ENCODE data around the gene TTLL8.

TTLL8 gene

GRCh38 chr22:50061824-50062355 is 3.8 kb upstream of the TTLL8 start:
- DNase-seq (ENCODE audit: low spot score), result no peak

DNA sequence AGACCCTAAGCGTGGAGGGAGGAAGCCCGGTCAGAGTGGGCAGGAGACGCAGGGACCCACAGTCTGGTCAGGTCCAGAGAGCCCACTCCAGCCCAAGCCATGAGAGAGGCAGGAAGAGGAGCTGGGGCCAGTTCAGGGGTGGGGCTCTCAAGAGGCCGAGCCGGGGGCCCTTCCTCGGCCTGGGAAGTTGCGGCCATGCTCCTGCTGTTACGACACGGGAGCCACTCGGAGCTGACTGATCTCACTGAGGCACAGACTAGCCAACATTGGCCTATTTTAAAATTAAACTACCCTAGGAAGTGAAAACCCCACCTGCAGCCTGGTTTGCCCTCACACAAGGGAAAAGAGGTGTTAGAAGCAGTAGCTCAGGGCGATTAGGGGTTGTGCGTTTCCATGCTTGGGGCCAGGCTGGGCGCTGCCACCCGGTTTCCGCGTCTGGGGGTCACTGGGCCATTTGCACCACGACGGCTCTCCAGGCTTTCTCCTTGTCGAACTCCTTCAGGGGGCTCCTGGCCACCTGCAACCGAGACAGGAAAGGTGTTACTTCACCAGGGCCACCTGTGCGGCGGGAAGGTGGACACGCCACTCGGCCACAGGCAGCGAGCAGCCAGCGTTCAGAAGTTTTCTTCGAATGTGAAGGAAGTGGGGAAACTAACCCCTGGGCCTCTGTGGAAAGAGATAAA is 3.2 kb upstream of the TTLL8 start:
- no peak for DNase-seq (ENCODE audit: low spot score)

DNA sequence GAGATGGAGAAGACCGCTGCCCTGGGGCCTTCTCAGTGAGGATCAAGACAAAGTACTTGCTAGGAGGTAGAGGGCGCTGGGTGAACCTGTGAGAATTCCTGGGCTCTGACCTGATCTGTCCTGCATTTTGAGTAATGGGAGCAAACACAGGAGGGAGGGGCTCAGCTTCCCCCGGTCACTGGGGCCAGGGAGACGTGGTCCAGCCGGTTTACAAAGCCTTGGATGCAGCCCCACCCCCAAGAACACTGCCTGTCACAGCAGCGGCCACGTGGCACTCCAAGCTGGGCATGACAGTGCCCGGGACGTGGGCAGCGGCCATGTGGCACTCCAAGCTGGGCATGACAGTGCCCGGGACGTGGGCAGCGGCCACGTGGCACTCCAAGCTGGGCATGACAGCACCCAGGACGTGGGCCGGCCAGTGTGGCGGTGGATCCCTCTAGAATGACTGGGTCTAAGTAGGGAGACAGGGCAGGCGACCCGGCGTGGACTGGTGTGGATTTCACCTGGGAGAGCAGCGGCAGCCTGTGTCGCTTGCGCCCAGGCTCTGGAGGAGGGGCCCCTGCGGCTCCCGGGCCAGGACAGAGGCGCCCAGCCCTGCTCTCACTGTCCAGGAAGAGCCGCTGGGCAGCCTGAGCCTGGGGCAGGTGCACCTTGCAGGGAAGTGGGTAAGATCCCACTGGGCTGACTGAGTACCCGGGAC is 2.5 kb upstream of the TTLL8 start:
- DNase-seq (ENCODE audit: low spot score), result no peak

- DNase-seq (ENCODE audit: low spot score), result no peak
Measured at GRCh38 chr22:50059881-50060262, 1.8 kb upstream of the TTLL8 start.

- DNase-seq (ENCODE audit: low spot score), result no peak
Measured at GRCh38 chr22:50058906-50059880, 1.1 kb upstream of the TTLL8 start.

DNA sequence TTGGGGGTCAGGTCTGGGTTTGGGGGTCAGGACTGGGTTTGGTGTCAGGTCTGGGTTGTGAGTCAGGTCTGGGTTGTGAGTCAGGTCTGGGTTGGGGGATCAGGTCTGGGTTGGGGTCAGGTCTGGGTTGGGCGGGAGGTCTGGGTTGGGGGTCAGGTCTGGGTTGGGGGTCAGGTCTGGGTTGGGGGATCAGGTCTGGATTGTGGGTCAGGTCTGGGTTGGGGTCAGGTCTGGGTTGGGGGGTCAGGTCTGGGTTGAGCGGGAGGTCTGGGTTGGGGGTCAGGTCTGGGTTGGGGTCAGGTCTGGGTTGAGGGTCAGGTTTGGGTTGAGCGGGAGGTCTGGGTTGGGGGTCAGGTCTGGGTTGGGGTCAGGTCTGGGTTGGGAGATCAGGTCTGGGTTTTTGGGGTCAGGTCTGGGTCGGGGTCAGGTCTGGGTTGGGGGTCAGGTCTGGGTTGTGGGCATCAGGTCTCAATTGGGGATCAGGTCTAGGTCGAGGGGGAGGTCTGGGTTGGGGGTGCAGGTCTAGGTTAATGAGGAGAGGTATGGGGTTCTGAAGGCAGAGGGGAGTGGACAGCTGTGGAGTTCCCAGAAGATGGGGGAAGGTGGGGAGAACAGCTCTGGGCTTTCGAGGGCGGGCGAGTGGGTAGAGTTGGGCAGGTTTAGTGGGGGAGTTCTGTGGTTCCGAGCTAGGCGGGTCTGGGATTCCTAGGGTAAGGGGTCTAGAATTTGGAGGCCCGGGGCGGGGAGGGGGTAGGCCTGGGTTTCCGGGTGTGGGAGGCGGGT is 629 bp downstream of the TTLL8 start:
- no peak for DNase-seq (ENCODE audit: low spot score)

DNA sequence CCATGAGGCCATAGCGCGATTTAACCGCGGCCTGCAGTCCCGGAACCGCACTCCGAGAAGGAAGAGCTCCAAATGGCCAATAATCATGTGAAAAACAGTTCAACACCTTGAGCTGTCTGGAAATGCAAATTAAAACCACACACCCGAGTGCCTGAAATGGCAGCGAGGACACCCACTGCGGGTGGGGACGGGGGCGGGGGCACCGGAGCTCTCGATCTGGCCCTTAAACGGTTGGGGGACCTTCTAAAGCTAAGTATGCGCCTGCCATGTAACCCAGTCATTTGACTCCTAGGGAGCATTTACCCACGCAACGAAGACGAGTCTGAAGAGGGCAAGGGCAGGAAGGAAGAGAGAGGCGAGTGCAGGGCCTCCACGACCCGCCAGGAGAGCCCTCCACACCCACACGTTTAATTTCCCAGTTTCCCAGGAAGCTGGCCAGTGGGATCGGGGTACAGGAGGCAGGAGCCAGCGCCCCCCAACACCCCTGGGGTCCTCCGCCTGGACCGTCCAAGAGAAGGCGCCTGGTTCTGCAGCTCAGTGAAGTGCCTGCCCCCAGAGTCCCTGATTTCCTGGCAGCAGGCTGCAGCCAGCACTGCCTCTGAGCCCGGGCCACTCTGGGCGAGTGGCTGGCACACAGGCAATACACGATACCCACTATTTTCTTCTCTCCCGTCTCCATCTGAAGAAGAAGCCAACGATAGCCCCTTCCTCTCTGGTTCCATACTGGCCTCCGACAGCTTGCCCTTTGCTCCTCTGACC is 1.7 kb downstream of the TTLL8 start:
- DNase-seq (ENCODE audit: low spot score), result no peak

GRCh38 chr22:50053861-50054260 is 4.2 kb downstream of the TTLL8 start:
- DNase-seq (ENCODE audit: low spot score), result no peak

DNA sequence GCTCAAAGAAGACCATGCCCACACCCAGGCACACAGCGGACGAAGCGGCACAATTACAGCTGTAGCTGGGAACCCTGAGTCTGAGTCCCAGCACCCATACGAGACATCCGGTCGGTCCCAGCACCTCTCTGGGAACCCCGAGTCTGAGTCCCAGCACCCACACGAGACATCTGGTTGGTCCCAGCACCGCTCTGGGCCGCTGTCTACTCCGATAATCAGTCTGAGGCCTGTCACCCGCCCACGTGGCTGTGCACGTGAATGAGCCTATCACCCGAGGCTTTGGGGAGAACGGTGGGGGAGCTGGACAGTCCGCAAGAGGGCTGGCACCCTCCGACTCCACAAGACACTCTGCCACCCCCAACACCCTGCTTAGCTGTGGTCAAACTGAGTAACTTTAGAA is 6.2 kb downstream of the TTLL8 start:
- DNase-seq (ENCODE audit: low spot score), result no peak

DNA sequence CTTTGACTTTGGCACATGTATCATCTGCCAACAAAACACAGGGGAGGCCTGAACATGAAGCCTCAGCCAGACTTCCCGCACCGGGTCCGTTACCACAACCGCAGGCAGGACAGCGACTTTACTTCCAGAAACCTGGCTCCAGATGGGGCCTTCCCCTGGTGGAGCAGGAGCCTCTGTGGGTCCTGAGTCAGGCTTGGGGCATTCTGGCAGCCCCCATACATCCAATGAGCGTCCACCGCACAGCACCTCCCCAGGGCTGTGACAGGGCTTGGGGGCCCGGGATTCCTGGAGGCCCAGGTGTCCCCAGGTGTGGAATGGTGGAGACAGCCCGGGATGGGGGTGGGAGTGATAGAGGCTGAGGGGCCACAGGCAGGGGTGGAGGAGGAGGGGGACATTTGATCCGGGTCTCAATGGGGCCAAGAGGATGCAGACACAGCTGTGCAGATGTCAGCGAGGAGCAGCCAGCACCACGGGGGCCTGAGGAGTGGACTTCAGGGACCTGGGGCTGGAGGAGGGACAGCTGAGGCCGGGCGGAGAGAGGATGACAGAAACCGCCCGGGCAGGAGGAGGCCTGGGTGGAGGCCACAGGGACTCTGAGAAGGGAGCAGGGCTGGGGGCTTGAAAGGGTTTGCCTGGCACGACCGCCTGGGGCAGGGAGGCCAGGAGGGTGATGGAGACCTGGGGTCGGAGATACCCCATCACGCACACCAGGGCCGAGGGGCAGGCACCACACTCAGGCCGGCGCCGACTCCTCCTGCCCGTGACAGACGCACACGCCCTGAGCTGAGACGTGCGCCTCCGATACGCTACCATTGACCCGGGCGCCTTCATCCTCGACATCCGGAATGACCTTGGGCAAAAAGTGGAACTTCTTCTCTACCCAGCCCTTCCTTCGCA is 8.6 kb downstream of the TTLL8 start:
- DNase-seq (ENCODE audit: low spot score), result no peak

- no peak for DNase-seq (ENCODE audit: low spot score)
Measured at GRCh38 chr22:50048836-50049235, 9.3 kb downstream of the TTLL8 start.

DNA sequence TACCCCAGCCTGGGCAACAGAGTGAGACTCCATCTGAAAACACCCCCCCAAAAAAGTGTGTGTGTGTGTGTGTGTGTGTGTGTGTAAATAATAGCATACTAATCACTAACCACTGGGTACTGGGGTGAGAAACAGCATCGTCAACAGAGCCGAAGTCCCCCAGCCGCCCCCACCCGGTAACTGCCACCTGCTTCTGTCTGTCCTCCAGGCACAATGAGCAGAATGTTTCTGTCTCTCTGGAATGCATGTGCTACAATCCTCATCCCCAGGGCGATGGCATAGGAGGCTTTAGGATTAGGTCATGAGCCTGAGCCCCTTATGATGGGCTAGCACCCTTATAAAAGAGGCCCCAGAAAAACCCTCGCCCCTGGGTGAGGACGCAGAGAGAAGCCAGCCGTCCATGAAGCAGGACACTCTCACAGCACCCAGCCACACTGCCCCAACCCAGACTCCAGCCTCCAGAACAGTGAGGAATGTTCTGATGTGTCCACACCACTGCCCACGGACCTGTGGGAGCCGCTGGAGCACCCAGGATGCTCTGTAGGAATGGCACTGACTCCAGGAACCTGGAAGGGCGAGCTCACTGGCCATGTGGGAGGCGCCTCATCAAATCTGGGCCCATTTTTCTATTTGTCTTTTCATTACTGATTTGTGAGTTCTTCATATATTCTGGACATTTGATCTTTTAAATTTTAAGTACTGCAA is 9.9 kb downstream of the TTLL8 start:
- DNase-seq (ENCODE audit: low spot score), result no peak

DNA sequence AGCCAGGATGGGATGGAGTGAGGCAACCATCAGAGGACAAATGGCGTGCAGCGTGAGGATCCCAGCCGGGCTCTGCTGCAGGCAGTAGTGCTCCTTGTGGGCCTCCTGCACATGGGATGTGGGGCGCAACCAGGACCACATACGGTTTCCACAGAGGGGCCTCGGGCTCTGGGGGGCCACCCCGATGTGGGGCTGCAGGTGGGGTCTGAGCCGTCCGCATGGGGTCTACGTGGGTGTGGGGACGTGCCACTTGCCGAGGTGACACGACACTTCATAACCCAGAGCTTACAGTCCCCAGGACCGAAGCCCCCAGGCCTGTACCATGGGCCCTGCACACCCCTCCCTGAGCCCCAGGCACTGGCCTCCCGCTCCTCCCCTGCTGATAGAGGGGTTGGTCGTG is 10.8 kb downstream of the TTLL8 start:
- DNase-seq (ENCODE audit: low spot score), result no peak

GRCh38 chr22:50046481-50047245 is 11.4 kb downstream of the TTLL8 start:
- DNase-seq (ENCODE audit: low spot score), result no peak

DNA sequence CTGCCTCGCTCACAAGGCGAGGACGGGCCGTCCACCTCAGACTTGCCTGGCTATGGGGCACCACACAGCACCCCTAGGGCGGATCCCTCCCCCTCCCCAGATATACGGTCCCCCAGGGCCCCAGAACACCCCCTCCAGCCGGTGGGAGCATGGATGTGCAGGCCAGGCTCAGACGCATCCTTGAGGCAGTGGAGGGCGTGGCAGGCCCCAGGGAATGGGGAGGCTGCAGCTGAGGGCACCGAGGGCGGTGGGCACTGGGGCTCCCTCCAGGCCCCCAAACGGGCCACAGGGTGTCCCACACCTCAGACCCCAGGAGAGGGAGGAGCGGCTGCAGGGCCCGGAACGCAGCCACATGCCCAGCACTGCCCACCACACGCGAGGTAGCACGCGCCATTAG is 12.1 kb downstream of the TTLL8 start:
- DNase-seq (ENCODE audit: low spot score), result no peak

DNA sequence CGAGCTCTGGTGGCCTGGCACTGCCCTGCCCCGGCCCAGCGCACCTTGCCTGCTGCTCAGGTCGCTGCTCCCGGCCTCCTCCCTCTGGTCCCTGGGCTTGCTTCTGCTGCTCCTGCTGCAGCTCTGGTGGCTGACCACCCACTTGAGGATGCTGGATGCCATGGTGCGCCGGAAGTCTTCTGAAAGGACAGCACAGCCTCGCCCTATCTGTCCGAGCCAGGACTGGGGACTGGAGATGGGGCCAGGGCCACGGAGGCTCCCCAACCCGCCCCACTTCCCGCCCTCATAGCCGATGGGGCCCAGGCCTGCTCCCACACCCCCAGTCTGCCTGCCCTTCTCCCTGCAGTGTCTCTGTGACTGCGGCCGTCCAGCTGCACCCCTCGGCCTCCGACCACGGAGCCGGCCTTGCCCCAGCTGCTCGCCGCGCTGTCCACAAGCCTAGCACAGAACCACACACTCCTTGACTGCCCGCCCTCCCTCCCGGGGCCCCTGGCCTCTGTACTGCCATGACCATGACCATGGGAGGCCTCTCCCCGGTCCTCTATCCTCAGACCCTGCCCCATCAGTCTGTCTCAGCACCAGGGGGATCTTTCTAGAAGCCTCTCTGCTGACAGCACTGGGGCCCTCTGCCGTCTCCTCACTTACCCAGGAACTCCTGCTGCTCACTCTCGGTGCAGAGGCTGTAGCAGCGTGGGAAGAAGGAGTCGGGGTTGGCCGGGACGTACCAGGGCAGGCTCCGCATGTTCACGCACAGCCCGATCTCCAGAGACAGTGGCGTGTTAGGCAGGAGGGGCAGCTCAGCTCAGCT is 12.7 kb downstream of the TTLL8 start:
- DNase-seq (ENCODE audit: low spot score), result no peak

DNA sequence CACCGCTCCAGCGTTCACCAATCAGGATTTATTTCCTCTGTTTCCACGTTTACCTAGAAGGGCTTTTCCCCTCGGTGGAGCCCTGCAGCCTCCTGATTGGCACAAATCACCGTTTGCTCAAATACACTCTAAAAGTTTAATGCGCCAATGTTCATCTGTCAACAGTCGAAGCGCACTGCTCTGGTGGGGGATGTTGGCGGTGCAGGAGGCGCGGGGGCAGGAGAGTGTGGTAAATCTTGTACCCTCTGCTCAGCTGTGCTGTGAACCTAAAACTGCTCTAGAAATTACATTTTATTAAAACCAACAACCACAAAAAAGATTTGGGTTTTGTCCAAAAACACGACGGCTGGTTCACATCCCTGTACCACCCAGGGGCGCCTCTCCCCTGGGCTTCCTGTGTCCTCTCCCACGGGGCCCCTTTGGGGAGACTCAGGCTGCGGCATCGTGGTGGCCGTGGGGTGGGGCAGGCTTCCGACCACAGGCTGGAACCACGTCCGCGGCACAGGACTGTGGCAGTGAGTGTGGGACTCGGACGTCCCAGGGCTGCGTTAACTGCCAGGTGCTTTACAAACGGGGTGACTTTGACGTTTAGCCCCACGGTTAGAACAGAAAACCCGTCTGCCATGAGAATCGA is 13.5 kb downstream of the TTLL8 start:
- DNase-seq (ENCODE audit: low spot score), result no peak

Data from LoVo (cell line).